HG03520 (cell line): ENCODE measurements around the gene SV2C.

ENCODE experiments used
- ATAC-seq: cut with Tn5 transposase; IDR thresholded peaks from one replicate; pipeline ENCODE4 v1.9.1; 2021; ENCODE audit warnings: mild to moderate bottlenecking, moderate library complexity; ENCODE audit not compliant: unreplicated experiment

Gene SV2C

GRCh38 chr5:76376148-76376865 is 293.1 kb downstream of the SV2C start:
- ATAC-seq, result no peak

DNA sequence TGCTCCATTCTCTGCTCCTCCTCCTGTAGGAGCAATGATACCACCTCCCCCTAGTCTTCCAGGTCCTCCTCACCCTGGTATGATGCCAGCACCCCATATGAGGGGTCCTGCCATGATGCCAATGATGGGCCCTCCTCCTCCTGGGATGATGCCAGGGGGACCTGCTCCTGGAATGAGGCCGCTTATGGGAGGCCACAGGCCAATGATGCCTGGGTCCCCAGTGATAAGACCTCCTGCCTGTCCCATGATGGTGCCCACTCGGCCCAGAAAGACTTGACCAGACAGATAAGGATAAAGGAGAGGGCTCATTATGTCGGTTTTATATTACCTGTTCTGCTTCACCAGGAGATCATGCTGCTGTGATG is 293.7 kb downstream of the SV2C start:
- no peak for ATAC-seq

DNA sequence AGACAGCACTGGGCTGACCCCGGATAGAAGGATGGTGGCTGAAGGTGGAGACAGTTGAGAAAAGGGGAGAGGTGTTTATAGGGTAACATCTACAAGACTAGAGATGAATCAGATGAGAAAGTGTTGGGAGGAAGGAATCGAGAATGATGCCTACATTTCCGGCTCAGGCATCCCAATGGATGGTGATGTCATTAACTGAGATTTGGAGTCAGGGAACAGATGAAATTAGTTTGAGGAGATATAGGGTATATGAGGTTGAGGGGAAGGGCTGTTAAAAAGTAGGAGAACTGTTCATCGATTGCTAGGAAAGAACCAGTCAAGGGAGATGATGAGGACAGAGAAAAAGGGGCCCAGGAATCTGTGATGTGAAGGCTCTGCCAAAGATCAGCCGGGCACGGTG is 295.2 kb downstream of the SV2C start:
- ATAC-seq, result no peak

- ATAC-seq, result no peak
These were observed 296.1 kb downstream of the SV2C start for GRCh38 chr5:76379316-76379715.

DNA sequence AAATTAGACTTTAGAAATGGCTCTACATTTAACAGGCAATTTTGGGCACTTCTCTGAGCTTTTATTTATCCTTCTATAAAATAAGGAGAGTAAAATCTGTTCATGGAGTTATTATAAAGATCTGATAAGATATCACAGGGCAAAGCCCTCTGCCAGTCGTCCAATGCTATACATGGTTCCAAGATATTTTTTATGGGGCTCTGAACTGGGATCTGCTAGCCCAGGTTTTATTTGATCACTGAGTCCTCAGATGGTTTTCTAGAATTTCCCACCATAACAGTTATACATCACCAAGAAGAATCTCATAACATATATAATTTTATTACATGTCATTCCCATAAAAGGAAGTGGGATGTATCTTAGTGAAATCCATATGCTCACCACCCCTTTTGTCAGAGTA is 296.7 kb downstream of the SV2C start:
- no peak for ATAC-seq

GRCh38 chr5:76380346-76381066 is 297.3 kb downstream of the SV2C start:
- ATAC-seq, result no peak

DNA sequence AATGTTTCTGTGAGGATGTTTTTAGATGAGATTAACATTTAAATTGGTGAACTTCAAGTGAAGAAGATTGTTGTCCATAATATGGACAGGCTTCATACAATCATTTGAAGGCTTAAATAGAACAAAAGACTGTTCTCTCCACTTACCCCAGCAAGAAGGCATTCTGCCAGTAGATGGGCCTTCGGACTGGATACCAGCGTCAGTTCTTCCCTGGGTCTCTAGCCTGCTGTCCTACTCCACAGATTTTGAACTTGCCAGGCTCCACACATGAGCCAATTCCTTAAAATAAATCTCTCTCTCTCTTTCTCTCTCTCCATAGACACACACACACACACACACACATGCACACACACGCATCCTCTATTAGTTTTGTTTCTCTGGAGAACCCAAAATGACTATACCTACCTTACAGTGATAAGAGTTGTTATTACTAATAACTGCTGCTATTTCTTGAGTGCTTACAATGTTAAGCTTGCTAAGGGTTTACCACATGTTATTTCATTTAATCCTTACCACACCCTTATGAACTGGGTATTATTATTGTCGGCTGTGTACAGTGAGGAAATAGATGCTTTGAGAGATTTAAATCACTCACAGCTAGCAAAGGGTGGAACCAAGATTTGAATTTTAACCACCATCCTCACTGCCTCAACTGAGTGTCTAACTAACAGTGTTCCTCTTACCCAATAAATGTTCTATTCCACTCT is 300.1 kb downstream of the SV2C start:
- no peak for ATAC-seq

- ATAC-seq, result no peak
These were observed 301.0 kb downstream of the SV2C start for GRCh38 chr5:76384189-76384588.

GRCh38 chr5:76384705-76385104 is 301.5 kb downstream of the SV2C start:
- no peak for ATAC-seq

- no peak for ATAC-seq
These were observed 302.4 kb downstream of the SV2C start for GRCh38 chr5:76385540-76385939.

DNA sequence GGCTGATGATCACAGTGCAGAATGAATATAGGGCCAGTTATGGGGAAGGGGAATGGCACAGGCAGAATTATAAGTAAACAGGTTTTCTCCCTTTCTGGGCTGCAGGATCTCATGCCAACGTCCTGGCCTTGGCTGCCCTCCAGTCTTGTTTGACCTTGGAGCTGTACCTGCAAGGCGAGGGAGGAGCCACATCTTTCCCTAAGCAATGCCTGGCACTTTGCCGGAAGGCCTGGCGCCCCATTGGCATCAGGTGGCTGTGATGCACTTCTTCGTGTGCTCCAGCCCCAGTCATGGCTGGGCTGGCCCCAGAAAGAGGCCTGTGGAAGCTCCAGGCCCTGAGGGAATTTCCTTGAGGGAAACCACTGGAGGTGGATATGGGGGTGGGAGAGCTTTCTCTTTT is 303.2 kb downstream of the SV2C start:
- no peak for ATAC-seq

DNA sequence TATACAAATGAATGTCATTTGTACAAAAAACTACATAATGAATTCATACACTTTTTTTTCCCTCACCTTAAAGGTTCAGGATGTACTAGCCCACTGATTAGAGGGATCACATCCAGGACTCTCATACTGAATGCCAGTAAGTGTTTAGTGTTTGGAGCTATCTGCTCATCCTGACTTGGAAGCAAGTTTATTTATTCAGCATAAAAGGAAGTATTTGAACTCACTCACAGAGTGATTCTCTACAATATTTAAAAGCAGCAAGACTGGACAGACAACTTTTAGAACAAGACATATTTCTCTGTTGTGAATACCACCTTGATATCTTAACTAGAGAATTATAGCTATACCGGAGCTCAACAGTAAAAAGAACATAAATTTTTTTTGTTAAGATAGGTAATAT is 305.1 kb downstream of the SV2C start:
- ATAC-seq, result no peak

- no peak for ATAC-seq
These were observed 305.8 kb downstream of the SV2C start for GRCh38 chr5:76388791-76389512.

- no peak for ATAC-seq
These were observed 306.5 kb downstream of the SV2C start for GRCh38 chr5:76389513-76390154.

GRCh38 chr5:76391014-76391413 is 307.8 kb downstream of the SV2C start:
- no peak for ATAC-seq

DNA sequence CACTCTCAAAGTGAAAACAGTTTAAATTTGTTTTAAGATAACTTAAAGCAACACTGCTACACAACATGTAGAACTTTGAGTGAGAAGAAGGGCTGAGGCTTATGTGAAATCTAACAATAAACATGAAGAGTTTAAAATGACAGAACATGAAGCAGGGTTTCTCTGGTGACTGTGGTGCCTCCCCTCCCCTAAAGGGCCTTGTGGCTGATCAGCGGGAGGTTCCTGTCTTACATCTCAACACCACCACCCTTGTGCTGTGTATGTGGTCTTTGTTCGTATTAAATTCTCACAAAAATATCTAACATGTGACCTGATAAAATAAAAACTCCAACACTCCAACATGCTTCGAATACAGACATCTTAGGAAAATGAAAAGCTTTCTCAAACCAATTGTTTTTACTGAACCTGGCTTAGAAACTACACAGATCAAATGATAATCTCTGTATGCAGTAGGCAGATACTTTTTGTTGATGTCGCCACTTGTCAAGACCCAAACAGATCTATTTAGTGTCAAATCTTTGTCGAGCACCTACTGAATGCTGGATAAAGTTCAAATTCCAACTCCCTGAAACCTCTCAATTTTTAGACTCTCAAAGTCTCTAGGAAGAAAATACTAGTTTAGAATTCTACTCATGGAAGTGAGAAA is 310.0 kb downstream of the SV2C start:
- no peak for ATAC-seq

DNA sequence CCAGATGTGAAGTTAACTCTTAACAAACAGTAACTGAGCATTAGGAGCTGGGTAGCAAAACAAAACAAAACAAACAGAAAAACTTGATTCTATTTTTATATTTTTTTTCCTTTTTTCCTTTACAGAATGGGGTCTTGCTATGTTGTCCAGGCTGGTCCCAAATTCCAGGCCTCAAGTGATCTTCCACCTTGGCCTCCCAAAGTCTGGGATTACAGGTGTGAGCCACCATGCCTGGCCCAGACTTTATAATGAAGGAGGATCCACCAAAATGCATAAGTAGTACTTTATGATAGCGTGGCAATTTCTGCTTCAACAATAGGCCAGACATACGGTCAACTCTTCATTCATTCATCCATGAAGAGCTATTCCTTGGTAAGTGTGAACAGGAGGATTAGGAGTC is 314.0 kb downstream of the SV2C start:
- ATAC-seq, result no peak

DNA sequence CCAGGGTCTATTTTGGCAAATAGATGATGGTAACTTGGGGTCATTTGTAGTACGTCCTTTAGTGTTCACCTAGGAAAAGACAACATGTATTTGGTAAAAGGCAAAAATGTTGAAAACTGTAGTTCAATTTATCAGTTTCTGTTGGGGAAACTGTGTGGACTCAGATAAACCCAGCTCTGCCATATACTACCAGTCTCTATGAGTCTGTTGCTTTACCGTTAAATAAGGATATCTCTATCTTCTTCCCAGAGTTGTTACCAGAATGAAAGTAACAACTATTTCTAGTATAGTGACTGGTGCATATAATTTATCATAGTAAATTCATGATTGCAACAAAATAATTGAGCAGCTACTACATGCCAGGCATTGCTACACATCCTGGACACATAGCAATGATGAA is 316.1 kb downstream of the SV2C start:
- no peak for ATAC-seq

GRCh38 chr5:76400466-76400865 is 317.3 kb downstream of the SV2C start:
- no peak for ATAC-seq

DNA sequence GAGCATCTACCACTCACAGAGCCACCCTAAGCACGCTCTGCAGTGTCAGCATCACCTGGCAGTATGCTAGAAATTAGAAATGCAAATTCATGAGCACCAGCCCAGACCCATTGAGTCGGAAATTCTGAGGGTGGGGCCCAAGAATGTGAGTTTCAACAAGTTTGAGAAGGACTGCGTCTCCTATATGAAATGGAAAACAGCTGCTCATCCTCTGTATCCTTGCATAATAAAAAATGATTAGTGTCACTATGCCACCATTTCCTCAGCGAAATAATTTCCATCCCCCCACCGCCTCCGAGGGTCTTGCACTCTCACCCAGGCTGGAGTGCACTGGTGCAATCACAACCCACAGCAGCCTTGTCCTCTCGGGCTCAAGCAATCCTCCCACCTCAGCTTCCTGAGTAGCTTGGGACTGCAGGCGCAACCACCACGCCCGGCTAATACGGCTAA is 318.6 kb downstream of the SV2C start:
- peak; percentile 25 for ATAC-seq
